HG03039 (cell line): ENCODE results near the gene C4BPA.

Source experiments
- ATAC-seq: cut with Tn5 transposase; IDR thresholded peaks from one replicate; pipeline ENCODE4 v1.9.1; 2021; ENCODE audit warnings: mild to moderate bottlenecking, moderate library complexity; ENCODE audit not compliant: unreplicated experiment

Gene C4BPA

GRCh38 chr1:207103892-207104373, at the start of gene C4BPA:
Gene C4BPA (plus strand): TSS chr1:207104233. CDS start chr1:207113026, 8,793 bp downstream.
- ATAC-seq: no peak

DNA sequence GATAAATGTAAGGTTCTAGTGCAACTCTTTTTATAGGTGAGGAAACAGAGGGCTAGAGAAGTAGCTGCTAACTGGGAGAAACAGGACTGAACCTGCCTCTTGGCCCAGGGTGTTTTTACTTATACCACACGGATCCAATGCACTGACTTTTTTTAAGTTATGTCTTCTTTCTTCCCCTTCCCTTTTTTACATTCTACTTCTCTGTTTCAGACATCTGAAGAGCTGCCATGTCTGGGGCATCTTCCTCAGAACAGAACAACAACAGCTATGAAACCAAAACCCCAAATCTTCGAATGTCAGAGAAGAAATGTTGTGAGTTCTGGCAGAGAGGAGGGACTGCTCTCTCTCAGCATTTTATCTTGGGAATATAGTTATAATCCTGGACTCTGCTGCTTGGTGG, 49.5 kb upstream of the C4BPA start:
- ATAC-seq: no peak

DNA sequence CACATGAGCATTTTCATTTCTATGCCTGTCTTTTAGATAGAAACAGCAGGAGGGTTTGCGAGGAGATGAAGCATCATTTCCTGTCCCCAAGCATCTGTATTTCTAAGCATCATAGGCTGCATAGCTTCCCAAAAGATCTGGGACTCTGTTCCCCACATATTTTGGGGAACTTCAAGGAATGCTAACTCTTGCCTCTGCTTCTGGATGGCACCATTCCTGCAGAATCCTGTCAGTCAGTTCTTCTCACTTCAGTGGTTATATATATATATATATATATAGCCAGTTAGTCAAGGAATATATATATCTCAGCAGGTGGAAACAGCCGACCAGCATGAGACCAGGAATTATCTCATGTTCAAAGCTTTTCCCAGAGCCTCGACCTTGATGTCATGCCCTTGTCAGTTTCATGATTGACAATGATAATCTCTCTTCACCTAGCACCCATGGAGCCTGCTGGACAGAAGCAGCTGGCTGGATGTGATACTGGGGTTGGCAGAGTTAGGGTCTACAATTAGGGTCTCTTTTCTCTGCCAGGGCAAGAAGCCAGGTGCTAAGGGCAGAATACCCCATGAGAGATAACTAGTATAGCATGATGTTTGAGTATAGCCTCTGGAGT, 48.5 kb upstream of the C4BPA start:
- ATAC-seq: no peak

GRCh38 chr1:207056673-207057072, 47.4 kb upstream of the C4BPA start:
- ATAC-seq: no peak

DNA sequence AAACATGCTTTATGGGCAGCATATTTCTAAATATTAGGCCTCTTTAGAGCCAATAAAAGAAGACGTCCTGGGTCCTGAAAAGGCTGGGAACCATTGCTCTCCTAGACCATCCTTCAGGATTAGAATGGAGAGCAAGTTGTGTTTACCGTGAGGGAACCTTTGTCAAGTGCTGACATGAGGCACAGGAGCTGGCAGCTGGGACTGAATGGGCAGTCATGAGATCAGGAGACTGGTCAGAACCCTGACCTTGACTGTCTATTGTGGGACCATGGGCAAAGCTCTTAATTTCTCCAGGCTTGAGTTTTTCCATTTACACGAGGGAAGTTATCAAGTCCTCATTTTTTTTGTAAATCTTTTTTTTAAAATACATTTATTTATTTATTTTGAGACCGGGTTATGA, 45.8 kb upstream of the C4BPA start:
- no peak for ATAC-seq

DNA sequence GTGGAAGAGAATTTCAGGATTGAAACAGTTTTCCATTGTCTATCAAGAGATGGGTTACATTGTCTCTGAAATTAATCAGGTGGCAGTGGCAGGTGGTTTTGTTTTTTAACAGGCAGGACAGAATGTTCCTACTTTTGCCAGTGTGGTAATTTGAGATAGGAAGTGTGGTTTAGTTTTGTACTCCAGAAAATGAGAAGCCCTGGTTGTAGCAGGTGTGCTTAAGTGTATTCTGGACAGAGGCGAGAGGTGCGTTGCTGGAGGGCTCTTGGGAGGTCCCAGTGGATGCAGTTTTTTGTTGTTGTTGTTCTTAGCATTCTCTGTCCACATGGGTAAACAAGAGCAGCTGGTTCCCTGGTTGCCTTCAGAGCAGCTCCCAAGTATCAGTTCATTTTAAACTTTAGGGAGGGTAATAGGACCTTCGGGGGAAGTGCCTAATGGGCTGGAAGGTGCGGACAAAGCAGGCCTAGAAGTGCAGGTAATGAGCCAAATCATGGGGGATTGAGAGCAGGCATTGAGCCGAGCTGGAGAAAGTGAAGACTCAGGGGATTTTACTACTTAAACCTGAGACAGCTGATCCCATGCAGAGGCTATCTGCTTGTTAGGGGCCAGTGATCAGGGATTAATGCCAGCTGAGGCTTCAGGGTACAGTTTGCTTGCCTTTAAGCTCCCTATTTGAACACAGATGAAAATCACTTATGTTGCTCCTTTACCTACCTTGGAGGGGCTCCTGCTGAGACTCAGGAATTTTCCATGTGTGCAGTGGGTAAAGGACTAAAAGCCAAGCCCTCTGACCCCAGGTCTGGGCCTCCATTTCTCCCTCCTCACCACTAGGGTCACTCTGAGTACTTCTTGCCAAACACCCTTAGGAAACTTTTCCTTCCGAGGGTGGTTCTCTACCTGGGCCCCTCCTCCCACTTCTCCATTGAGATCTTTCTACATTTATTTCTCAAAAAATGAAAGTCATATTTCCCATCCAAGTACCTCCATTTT, 44.9 kb upstream of the C4BPA start:
- ATAC-seq: no peak

DNA sequence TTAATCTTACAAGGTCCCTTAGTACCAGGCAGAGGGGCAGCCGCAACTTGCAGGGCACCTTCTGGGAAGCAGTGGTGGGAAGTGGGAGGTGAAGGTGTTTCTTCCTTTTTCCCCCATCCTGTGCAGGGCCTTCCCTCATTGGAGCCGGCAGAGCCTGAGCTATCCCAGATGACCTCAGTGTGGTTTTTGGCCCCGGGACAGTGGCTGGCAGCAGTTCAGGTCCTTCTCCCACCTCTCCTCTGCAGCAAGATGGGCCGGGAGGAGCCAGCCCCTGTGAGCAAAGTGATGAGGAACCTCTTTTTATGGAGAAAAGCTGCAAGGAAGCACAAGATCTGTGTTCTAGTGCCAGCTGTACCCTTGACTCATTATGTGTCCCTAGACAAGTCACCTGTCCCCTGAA, 44.2 kb upstream of the C4BPA start:
- ATAC-seq: no peak

DNA sequence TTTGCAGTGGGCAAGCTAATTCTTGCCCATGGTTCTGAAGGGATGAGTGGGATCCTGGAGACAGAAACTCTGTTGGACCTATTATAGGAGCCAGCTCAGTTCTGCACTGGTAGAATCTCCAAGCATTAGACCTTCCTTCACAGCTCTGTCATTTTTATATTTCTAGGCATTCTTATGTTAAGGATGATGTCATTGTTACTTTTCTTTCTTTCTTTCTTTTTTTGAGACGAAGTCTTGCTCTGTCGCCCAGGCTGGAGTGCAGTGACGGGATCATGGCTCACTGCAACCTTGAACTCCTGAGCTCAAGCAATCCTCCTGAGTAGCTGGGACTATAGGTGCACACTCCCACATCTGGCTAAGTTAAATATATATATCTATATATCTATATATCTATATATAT, 43.4 kb upstream of the C4BPA start:
- no peak for ATAC-seq

DNA sequence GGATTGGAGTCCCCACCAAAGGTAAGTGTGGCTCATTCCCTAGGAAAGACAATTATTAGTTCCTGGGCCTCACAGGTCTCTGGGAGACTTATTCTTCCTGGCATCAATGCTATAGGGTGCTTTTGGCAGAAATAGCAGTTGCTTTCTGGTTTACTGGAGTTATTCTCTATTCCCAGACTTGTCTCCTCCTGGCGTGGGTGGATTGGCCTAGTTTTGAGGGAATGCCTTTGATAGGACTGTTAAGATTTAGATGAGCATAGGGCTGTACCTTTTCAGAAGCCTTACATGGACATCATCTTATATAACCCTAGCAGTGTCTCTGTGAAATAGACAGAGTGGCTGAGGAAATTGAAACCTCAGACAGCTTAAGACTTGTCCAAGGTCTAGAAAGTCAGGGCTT, 42.0 kb upstream of the C4BPA start:
- ATAC-seq: no peak

- no peak for ATAC-seq
Measured at GRCh38 chr1:207063014-207063413, 41.0 kb upstream of the C4BPA start.

GRCh38 chr1:207064561-207064960, 39.5 kb upstream of the C4BPA start:
- ATAC-seq: no peak

- no peak for ATAC-seq
Measured at GRCh38 chr1:207067185-207067584, 36.8 kb upstream of the C4BPA start.

DNA sequence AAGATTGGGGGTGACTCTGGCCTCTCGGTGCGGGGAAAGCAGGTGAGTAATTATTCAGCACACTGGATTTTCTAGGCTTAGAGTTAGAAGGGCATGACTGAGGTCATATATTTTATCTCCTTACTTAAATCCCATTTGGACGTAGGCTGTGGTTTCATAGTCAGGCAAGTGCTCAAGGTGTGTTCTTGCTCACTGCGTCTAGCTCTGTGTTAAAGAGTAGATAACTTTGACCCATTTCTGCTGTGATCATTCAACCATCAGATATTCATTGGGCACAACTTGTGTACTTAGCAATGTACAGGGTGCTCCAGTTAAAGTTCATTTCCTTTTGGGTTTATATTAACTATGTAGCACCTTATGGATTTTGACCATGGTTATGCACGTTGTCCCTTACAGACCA, 36.4 kb upstream of the C4BPA start:
- ATAC-seq: no peak

DNA sequence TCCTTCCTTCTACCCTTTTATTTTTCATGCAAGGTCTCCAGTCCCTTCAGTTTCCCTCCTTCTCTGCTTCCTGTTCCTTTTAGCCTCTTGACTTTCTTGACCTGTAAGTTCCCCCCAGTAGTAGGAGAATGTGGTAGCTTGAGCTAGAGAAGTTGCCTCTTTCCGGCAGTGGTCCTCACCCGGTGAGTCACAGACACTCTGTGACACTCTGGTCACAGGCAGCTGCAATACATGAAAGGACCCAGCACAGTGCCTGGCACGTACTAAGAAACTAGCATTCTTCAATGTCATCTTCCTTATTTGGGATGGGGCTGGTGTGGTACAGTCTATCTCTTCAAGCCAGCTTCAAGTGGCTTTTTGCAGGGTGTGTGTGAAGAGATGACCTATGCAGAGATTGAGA, 35.0 kb upstream of the C4BPA start:
- no peak for ATAC-seq

- ATAC-seq: no peak
Measured at GRCh38 chr1:207069858-207070506, 34.1 kb upstream of the C4BPA start.

GRCh38 chr1:207070811-207071210, 33.2 kb upstream of the C4BPA start:
- ATAC-seq: no peak

DNA sequence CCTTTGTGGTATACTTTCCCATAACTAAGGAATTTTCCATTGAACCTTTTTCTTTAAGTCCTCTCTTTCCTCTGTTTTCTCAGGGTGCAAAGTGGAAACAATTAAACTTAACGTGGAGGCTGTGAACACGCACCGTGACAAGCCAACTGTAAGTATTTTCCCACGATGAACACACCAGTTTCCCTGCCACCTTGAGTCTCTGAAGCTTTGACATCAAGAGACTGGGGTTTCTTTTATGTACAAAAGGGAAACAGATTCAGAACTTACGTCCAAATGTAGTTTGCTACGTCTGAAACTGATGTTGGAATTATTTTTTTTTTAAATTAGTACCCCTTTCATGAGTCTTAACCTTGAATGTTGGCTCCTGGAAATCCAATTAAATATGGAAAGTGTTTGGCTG, 32.6 kb upstream of the C4BPA start:
- no peak for ATAC-seq

GRCh38 chr1:207072233-207072632, 31.8 kb upstream of the C4BPA start:
- ATAC-seq: no peak

GRCh38 chr1:207073906-207074820, 29.9 kb upstream of the C4BPA start:
- ATAC-seq: no peak

- no peak for ATAC-seq
Measured at GRCh38 chr1:207076181-207076955, 27.7 kb upstream of the C4BPA start.
